Fibroblast of skin of left biceps (primary cell): ENCODE results near the gene VMP1.
"Not testable (repeated sequence)": the region's sequence is repeated elsewhere in the genome, so short reads cannot be mapped to it uniquely, and the experiment has no call there.

Experiments used
- DNase-seq, 2 experiments: peaks; one replicate each; pipeline ENCODE4 v3.0.0-alpha.2; 2013; ENCODE audit warnings: low read depth in 2 of 2

Gene VMP1

DNA sequence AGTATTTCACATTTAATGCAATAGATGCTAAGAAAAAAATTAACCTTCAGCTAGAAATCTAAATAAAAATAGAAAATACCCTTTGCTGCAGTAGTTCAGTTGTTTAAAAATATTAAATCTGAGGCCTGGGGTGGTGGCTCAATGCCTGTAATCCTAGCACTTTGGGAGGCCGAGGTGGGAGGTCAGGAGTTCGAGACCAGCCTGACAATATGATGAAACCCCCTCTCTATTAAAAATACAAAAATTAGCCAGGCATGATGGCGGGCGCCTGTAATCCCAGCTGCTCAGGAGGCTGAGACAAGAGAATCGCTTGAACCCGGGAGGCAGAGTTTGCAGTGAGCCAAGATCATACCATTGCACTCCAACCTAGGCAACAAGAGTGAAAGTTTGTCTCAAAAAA, 98.9 kb downstream of the VMP1 start:
- not testable (repeated sequence) for DNase-seq

DNA sequence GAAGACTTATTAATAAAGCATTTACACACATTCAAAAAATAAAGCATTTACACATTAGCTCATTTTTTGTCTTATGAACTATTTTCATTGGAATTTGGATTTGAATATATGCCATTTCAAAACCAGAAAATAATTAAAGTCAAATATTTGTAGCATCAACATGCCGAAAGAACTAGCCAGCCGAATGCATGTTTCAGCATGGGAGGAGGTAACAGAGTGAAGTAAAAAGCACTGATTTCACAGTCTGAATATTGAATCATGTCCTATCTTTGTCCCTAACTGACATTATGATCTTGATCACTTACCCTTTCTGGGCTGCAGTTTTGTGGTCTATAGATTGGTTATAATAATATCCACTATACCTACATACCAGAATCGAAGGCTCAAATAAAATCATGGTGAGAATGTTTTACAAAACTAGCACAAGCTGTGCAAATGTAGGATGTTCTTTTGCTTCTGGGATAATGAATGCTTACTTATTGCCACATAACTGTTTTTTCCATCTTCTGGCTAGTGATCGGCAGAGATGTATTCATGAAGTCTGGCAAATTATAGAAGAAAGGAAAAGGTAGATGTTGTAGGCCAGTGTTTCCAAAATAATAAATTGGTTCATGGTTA, 100.5 kb downstream of the VMP1 start:
- no peak for DNase-seq

DNA sequence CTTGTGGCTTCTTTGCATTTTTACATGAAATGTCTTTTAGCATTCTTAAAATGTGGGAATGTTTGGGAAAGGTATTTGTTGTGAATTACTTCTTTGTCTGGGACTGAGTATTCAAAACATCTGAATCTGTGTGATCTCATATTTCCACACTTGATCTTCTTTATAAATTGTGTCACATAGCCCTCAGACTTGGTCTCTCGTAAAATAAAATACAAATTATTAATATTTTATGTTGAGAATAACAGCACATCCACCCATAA, 103.4 kb downstream of the VMP1 start:
- no peak for DNase-seq

- no peak for DNase-seq
Measured at GRCh38 chr17:59811209-59811608, 103.8 kb downstream of the VMP1 start.

DNA sequence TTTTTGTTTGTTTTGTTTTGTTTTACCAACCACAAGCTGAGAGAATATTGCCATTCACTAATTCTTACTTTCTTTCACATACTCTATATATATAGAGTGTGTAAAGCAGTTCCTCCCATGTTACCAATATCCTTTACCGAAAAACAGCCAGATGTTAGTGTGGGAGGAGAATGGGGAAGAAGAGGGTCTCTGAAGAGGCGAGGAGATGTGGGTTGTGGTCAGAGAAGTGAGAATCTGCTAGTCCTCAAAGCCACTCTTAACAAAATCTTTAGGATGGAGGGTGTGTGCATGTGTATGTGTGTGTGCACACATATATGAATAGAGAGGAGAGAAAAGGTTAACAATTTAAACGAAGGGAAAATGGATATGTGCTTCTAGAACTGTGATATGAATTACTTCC, 104.7 kb downstream of the VMP1 start:
- DNase-seq, result no peak

GRCh38 chr17:59814276-59814675, 106.8 kb downstream of the VMP1 start:
- no peak for DNase-seq

GRCh38 chr17:59814685-59815084, 107.2 kb downstream of the VMP1 start:
- DNase-seq, result no peak

GRCh38 chr17:59815965-59816364, 108.5 kb downstream of the VMP1 start:
- no peak for DNase-seq

- DNase-seq, result peak; percentile 90 to 91
Measured at GRCh38 chr17:59825533-59826322, 118.3 kb downstream of the VMP1 start.

DNA sequence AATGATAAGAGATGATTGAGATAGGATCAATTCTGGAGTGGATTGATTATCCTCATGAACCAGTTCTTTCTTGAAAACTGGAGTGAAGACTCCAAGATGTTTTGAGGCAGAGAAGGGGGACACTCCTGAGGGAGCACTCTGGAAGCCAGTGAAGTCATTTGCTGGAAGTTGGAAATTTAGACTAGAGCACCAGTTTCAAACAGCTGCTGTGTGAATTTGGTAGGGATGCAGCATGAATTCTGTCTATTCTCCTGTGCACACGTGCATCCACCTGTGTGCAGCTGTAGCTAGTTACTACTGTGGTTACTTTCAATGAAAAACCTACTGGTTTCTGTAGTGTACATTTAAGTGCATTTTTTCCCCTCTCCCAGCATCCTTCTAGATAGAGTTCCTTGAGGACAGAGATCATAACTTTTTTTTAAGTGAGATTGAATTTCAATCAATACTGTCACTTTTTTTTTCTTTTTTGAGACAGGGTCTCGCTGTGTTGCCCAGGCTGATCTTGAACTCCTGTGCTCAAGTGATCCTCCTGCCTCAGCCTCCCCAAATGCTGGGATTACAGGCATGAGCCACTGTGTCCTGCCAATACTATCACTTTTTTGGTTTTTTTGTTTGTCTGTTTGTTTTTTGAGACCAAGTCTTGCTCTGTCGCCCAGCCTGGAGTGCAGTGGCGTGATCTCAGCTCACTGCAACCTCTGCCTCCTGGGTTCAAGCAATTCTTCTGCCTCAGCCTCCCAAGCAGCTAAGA, 119.4 kb downstream of the VMP1 start:
- DNase-seq, result no peak

DNA sequence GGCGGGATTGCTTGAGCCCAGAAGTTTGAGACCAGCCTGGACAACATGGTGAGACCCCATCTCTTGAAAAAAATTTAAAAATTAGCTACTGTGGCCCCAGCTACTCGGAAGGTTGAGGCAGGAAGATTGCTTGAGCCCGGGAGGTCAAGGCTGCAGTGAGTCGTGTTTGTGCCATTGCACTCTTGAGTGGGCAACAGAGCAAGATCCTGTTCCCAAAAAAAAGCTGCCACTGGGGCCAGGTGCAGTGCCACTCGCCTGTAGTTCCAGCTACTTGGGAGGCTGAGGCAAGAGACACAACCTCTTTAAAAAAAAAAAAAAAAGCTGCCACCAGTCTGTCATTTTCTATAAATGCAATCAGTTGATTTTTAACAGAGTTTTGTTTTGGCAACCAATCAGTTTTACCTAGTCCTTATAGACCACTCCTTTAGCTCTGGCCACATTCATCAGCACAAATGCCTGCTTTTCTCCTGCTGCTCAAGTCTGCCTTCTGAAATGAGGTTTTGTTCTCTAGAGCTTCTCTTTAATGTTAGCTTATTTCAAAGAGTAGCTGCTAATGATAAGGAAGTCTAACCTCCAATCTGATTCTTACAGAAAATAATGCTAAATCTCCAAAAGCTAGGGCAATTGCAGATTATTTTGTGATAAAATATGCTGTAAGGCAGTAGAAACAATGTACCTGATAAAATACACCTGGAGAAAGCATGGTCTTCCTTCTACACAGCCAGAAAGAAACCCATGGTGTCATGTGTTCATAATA, 120.4 kb downstream of the VMP1 start:
- no peak for DNase-seq

DNA sequence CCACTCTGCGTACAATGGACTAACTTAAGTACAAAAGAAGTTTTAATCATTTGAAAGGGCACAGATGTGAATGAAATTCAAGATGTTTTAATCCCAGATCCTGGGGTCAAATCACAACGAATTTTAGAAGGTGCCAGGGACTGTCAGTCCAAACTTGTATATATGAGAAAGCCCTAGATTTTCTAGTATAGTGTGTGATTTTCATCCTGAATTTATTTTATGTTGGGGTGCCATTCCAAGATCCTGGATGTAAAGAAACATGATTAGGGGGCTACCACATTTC, 121.0 kb downstream of the VMP1 start:
- DNase-seq, result no peak

DNA sequence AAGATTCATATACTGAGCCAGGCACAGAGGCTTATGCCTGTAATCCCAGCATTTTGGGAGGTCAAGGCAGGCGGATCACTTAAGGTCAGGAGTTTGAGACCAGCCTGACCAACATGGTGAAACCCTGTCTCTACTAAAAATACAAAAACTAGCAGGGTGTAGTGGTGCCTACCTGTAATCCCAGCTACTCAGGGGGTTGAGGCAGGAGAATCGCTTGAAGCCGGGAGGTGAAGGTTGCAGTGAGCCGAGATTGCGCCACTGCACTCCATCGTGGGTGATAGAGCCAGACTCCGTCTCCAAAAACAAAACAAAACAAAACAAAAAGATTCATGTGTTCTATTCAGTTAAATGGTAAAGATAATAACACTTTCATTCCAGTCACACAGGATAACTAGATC, 121.4 kb downstream of the VMP1 start:
- not testable (repeated sequence) for DNase-seq

- DNase-seq, result peak; percentile 98
Measured at GRCh38 chr17:59829217-59830006, 122.0 kb downstream of the VMP1 start.

GRCh38 chr17:59830007-59830630, 122.7 kb downstream of the VMP1 start:
- no peak for DNase-seq

DNA sequence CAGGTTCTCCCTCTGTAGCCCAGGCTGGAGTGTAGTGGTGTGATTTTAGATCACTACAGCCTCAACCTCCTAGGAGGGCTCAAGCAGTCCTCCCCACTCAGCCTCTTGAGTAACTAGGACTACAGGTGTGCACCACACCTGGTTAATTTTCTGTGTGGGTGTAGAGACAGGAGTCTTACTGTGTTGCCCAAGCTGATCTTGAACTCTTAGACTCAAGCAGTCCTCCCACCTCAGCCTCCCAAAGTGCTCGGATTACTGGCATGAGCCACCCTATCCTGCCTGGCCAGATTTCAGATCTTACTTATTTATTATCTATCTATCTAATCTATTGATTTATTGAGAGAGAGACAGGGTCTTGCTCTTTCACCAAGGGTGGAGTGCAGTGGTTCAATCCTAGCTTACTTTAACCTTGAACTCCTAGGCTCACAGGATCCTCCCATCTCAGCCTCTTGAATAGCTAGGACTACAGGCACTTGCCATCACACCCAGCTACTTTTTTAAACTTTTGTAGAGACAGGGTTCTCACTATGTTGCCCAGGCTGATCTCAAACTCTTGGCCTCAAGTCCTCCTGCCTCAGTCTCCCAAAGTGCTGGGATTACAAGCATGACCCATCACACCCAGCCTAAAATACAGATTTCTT, 123.5 kb downstream of the VMP1 start:
- no peak for DNase-seq

GRCh38 chr17:59832883-59833379, 125.5 kb downstream of the VMP1 start:
- DNase-seq, result no peak

DNA sequence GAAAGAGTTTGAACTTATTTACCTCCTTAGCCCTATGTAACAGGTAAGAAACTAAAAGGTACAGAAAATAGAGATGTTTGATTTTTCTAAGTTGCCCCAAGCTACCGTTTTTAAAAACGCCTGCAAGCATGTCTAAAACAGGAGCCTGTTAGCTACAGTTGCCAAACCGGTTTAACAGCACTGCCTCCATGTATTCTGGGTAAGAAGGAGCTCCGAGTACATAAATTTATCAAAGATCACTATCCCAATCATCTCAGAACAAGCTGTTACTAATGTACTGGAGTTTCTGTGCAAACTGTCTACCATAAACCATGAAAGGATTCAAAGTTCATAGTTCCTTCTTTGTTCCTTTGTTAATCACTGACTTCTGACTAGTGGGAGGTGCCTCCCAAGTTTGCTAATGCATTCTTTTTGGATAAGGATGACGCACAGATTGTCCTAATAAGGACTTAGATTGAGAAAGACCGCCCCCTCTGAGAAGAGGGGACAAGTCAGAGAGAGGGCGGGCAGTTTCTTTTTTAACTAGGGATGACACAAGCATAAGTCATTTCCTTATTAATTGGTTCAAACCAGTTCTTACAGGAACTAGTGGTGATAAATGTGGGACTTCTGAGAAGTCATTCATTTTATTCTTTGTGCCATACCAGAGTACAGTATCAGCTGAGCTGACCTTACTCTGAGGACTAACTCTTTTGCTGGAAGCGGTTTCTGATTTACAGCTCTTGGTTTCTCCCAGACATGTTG, 130.0 kb downstream of the VMP1 start:
- peak; percentile 100 for DNase-seq

- DNase-seq, result no peak
Measured at GRCh38 chr17:59838052-59838916, 130.8 kb downstream of the VMP1 start.
